Loucy (cell line): ENCODE data around the gene SH3PXD2A.

Source experiments
- EZH2phosphoT487 ChIP-seq: fragments of 200-600 bp; IDR thresholded peaks from 2 replicates; pipeline ENCODE4 v1.6.1; 2018; ENCODE audit warnings: antibody characterized with exemption, mild to moderate bottlenecking, moderate library complexity, borderline replicate concordance
- TF ChIP-seq, protein P1 (sequence below): fragments of 200-600 bp; sonication (generic); conservative IDR thresholded peaks from 2 replicates; pipeline ENCODE4 v1.5.1; 2014; ENCODE audit warnings: mild to moderate bottlenecking, antibody characterized with exemption, low read length

DNA sequence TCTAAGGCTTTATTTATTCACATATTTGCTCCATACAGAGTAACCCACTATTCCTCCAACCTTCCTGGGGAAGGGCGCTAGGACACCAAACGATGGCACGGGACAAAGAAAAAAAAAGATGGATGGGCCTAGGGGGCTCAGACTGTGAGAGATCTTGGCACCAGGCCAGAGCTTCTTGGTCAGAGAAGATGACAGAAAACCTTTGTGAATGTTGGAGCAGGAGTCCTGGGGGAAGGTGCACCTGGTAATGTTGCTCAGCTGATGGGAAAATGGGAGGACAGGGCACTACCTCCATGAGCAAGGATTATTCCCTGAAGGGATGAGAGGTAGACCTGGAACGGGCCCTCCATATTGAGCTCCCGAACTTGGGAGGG lies 1.4 kb upstream of the SH3PXD2A start:
- TF ChIP-seq, protein P1, sequence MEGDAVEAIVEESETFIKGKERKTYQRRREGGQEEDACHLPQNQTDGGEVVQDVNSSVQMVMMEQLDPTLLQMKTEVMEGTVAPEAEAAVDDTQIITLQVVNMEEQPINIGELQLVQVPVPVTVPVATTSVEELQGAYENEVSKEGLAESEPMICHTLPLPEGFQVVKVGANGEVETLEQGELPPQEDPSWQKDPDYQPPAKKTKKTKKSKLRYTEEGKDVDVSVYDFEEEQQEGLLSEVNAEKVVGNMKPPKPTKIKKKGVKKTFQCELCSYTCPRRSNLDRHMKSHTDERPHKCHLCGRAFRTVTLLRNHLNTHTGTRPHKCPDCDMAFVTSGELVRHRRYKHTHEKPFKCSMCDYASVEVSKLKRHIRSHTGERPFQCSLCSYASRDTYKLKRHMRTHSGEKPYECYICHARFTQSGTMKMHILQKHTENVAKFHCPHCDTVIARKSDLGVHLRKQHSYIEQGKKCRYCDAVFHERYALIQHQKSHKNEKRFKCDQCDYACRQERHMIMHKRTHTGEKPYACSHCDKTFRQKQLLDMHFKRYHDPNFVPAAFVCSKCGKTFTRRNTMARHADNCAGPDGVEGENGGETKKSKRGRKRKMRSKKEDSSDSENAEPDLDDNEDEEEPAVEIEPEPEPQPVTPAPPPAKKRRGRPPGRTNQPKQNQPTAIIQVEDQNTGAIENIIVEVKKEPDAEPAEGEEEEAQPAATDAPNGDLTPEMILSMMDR, result no peak
- no peak for TF ChIP-seq EZH2phosphoT487
